Measurements from ENCODE around the gene SNX14.
A peak's percentile ranks its signal among the peaks of the same experiment; 100 is the strongest.

Gene SNX14

GRCh38 chr6:85464260-85464644, 129.4 kb downstream of the SNX14 start:
- Histone ChIP-seq H3K4me3 (ENCODE audit: low read length in 2 of 2) (no peak overlapping the region), H3K27ac (ENCODE audit: low read length) (no peak overlapping the region), H3K36me3 (ENCODE audit: control insufficient read depth in 2 of 2, insufficient read depth in 2 of 2, low read length in 2 of 2) (peaks cover 0 to 4% of the 10 kb centered on the region in 2 donors), H3K9ac (ENCODE audit: low read length in 2 of 2) (no peak overlapping the region), H3K4me1 (ENCODE audit: control insufficient read depth, insufficient read depth, low read length) (peaks cover 30% of the 10 kb centered on the region), H3K9me3 (ENCODE audit: control insufficient read depth in 2 of 2, low read length in 2 of 2) (no peaks in the 10 kb centered on the region), H3K27me3 (ENCODE audit: control insufficient read depth in 1 of 2, insufficient read depth in 2 of 2, low read length in 2 of 2) (no peaks in the 10 kb centered on the region)

- no peaks in the 10 kb centered on the region for H3K27me3 ChIP-seq (ENCODE audit: control insufficient read depth in 1 of 2, insufficient read depth in 2 of 2, low read length in 2 of 2)
- H3K9me3 ChIP-seq (ENCODE audit: control insufficient read depth in 2 of 2, low read length in 2 of 2): no peaks in the 10 kb centered on the region
- H3K4me1 ChIP-seq (ENCODE audit: control insufficient read depth, insufficient read depth, low read length): peaks cover 35% of the 10 kb centered on the region
- no peak overlapping the region for H3K27ac ChIP-seq (ENCODE audit: low read length)
- H3K9ac ChIP-seq (ENCODE audit: low read length in 2 of 2): no peak overlapping the region
- no peak overlapping the region for H3K4me3 ChIP-seq (ENCODE audit: low read length in 2 of 2)
- peaks cover 0 to 4% of the 10 kb centered on the region in 2 donors for H3K36me3 ChIP-seq (ENCODE audit: control insufficient read depth in 2 of 2, insufficient read depth in 2 of 2, low read length in 2 of 2)
Observed at GRCh38 chr6:85463621-85464259, 129.9 kb downstream of the SNX14 start.

GRCh38 chr6:85462673-85463072, 131.0 kb downstream of the SNX14 start:
- peak overlapping the region; percentile 41 for H3K27ac ChIP-seq (ENCODE audit: low read length)
- no peak overlapping the region for H3K4me3 ChIP-seq (ENCODE audit: low read length in 2 of 2)
- H3K9ac ChIP-seq (ENCODE audit: low read length in 2 of 2): no peak overlapping the region
- H3K36me3 ChIP-seq (ENCODE audit: control insufficient read depth in 2 of 2, insufficient read depth in 2 of 2, low read length in 2 of 2): no peaks in the 10 kb centered on the region
- no peaks in the 10 kb centered on the region for H3K27me3 ChIP-seq (ENCODE audit: control insufficient read depth in 1 of 2, insufficient read depth in 2 of 2, low read length in 2 of 2)
- H3K9me3 ChIP-seq (ENCODE audit: control insufficient read depth in 2 of 2, low read length in 2 of 2): no peaks in the 10 kb centered on the region
- peaks cover 40% of the 10 kb centered on the region for H3K4me1 ChIP-seq (ENCODE audit: control insufficient read depth, insufficient read depth, low read length)

DNA sequence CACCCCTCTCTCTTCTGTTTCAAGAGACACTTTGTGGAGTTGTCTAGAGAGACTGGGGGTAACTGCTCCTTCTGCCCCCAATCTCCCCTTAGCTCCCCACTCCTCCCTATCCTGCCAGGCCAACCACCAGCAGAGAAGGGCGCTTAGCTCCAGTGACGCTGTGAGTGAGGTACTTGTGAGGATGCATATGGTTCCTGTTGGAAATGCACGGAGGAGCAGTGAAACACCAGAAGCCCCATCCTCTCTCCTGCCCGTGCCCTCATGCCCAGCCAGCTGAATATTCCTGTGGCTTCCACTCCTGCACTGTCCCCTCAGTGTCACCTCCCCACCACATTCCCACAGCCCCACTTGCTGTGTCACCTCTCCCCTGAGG, 131.9 kb downstream of the SNX14 start:
- Histone ChIP-seq H3K36me3 (ENCODE audit: control insufficient read depth in 2 of 2, insufficient read depth in 2 of 2, low read length in 2 of 2) (no peaks in the 10 kb centered on the region), H3K4me1 (ENCODE audit: control insufficient read depth, insufficient read depth, low read length) (peaks cover 46% of the 10 kb centered on the region), H3K27ac (ENCODE audit: low read length) (peak overlapping the region; percentile 41), H3K27me3 (ENCODE audit: control insufficient read depth in 1 of 2, insufficient read depth in 2 of 2, low read length in 2 of 2) (no peaks in the 10 kb centered on the region), H3K9me3 (ENCODE audit: control insufficient read depth in 2 of 2, low read length in 2 of 2) (no peaks in the 10 kb centered on the region), H3K9ac (ENCODE audit: low read length in 2 of 2) (no peak overlapping the region), H3K4me3 (ENCODE audit: low read length in 2 of 2) (no peak overlapping the region)

- Histone ChIP-seq H3K27ac (ENCODE audit: low read length) (peak overlapping the region; percentile 41), H3K9me3 (ENCODE audit: control insufficient read depth in 2 of 2, low read length in 2 of 2) (no peaks in the 10 kb centered on the region), H3K36me3 (ENCODE audit: control insufficient read depth in 2 of 2, insufficient read depth in 2 of 2, low read length in 2 of 2) (no peaks in the 10 kb centered on the region), H3K4me3 (ENCODE audit: low read length in 2 of 2) (no peak overlapping the region), H3K27me3 (ENCODE audit: control insufficient read depth in 1 of 2, insufficient read depth in 2 of 2, low read length in 2 of 2) (no peaks in the 10 kb centered on the region), H3K4me1 (ENCODE audit: control insufficient read depth, insufficient read depth, low read length) (peaks cover 46% of the 10 kb centered on the region), H3K9ac (ENCODE audit: low read length in 2 of 2) (no peak overlapping the region)
Observed at GRCh38 chr6:85460921-85461797, 132.5 kb downstream of the SNX14 start.

GRCh38 chr6:85460154-85460920, 133.3 kb downstream of the SNX14 start:
- H3K27ac ChIP-seq (ENCODE audit: low read length): peak overlapping the region; percentile 18
- H3K36me3 ChIP-seq (ENCODE audit: control insufficient read depth in 2 of 2, insufficient read depth in 2 of 2, low read length in 2 of 2): no peaks in the 10 kb centered on the region
- H3K4me1 ChIP-seq (ENCODE audit: control insufficient read depth, insufficient read depth, low read length): peaks cover 46% of the 10 kb centered on the region
- peak overlapping the region in 1 of 2 donors; percentile 15 for H3K4me3 ChIP-seq (ENCODE audit: low read length in 2 of 2)
- no peak overlapping the region for H3K9ac ChIP-seq (ENCODE audit: low read length in 2 of 2)
- H3K27me3 ChIP-seq (ENCODE audit: control insufficient read depth in 1 of 2, insufficient read depth in 2 of 2, low read length in 2 of 2): no peaks in the 10 kb centered on the region
- H3K9me3 ChIP-seq (ENCODE audit: control insufficient read depth in 2 of 2, low read length in 2 of 2): no peaks in the 10 kb centered on the region

DNA sequence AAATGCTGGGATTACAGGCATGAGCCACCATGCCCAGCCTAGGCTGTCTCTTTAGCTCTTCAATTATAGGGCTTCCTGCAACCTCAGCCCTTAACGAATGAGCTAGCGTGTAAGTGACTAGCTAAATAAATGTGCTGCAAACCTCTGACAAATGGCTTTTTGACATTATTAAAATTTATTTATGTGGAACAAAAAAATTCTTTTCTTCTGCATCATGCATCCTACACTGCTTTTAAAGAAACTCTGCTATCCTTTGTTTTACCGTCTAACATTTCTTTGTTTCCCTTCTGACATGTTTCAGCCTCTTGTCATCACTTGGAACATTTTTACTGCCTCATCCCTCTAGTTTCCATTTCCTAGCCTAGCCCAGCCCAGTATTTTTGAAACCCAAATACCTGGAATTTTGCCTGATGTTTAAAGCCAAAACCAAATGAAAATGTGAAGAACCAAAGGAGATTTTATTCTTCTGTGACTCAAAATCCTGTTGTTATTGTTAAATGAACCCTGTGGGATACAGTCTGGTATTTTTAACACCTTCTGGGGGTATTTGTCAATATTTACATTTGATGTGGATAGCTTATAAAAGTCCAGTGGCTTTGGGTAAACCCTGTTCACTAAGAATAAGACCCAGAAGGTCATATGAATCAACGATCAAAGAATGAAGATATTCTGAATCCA, 134.3 kb downstream of the SNX14 start:
- H3K9me3 ChIP-seq (ENCODE audit: control insufficient read depth in 2 of 2, low read length in 2 of 2): no peaks in the 10 kb centered on the region
- H3K4me1 ChIP-seq (ENCODE audit: control insufficient read depth, insufficient read depth, low read length): peaks cover 42% of the 10 kb centered on the region
- H3K27ac ChIP-seq (ENCODE audit: low read length): peak overlapping the region; percentile 18
- no peaks in the 10 kb centered on the region for H3K27me3 ChIP-seq (ENCODE audit: control insufficient read depth in 1 of 2, insufficient read depth in 2 of 2, low read length in 2 of 2)
- no peak overlapping the region for H3K4me3 ChIP-seq (ENCODE audit: low read length in 2 of 2)
- H3K36me3 ChIP-seq (ENCODE audit: control insufficient read depth in 2 of 2, insufficient read depth in 2 of 2, low read length in 2 of 2): no peaks in the 10 kb centered on the region
- no peak overlapping the region for H3K9ac ChIP-seq (ENCODE audit: low read length in 2 of 2)

DNA sequence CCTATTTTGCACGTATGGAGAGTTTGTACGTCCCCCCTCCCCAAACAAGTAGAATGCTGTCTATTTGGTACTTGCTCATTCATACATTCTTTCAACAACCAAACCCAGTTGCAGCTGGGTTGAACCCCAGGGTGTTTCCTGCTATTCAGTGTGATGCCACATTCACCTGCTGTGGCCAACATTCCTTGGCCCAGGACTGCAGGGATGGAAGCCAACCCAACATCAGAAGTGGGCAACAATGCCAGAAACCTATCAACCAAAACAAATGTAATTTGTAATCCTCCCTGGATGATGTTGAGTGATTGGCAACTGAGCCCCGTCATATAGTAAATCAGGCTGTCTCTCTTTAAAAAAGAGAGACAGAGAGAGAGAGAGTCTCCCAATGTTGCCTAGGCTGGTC, 134.9 kb downstream of the SNX14 start:
- H3K36me3 ChIP-seq (ENCODE audit: control insufficient read depth in 2 of 2, insufficient read depth in 2 of 2, low read length in 2 of 2): no peaks in the 10 kb centered on the region
- H3K4me3 ChIP-seq (ENCODE audit: low read length in 2 of 2): no peak overlapping the region
- no peaks in the 10 kb centered on the region for H3K9me3 ChIP-seq (ENCODE audit: control insufficient read depth in 2 of 2, low read length in 2 of 2)
- H3K4me1 ChIP-seq (ENCODE audit: control insufficient read depth, insufficient read depth, low read length): peaks cover 42% of the 10 kb centered on the region
- no peak overlapping the region for H3K9ac ChIP-seq (ENCODE audit: low read length in 2 of 2)
- no peaks in the 10 kb centered on the region for H3K27me3 ChIP-seq (ENCODE audit: control insufficient read depth in 1 of 2, insufficient read depth in 2 of 2, low read length in 2 of 2)
- peak overlapping the region; percentile 12 for H3K27ac ChIP-seq (ENCODE audit: low read length)

- Histone ChIP-seq H3K27me3 (ENCODE audit: control insufficient read depth in 1 of 2, insufficient read depth in 2 of 2, low read length in 2 of 2) (no peaks in the 10 kb centered on the region), H3K27ac (ENCODE audit: low read length) (peak overlapping the region; percentile 12), H3K9me3 (ENCODE audit: control insufficient read depth in 2 of 2, low read length in 2 of 2) (no peaks in the 10 kb centered on the region), H3K9ac (ENCODE audit: low read length in 2 of 2) (no peak overlapping the region), H3K4me1 (ENCODE audit: control insufficient read depth, insufficient read depth, low read length) (peaks cover 47% of the 10 kb centered on the region), H3K4me3 (ENCODE audit: low read length in 2 of 2) (no peak overlapping the region), H3K36me3 (ENCODE audit: control insufficient read depth in 2 of 2, insufficient read depth in 2 of 2, low read length in 2 of 2) (no peaks in the 10 kb centered on the region)
Observed at GRCh38 chr6:85458184-85458583, 135.5 kb downstream of the SNX14 start.

GRCh38 chr6:85456782-85457181, 136.9 kb downstream of the SNX14 start:
- Histone ChIP-seq H3K27me3 (ENCODE audit: control insufficient read depth in 1 of 2, insufficient read depth in 2 of 2, low read length in 2 of 2) (no peaks in the 10 kb centered on the region), H3K9me3 (ENCODE audit: control insufficient read depth in 2 of 2, low read length in 2 of 2) (no peaks in the 10 kb centered on the region), H3K4me1 (ENCODE audit: control insufficient read depth, insufficient read depth, low read length) (peaks cover 47% of the 10 kb centered on the region), H3K36me3 (ENCODE audit: control insufficient read depth in 2 of 2, insufficient read depth in 2 of 2, low read length in 2 of 2) (no peaks in the 10 kb centered on the region), H3K4me3 (ENCODE audit: low read length in 2 of 2) (no peak overlapping the region), H3K9ac (ENCODE audit: low read length in 2 of 2) (no peak overlapping the region), H3K27ac (ENCODE audit: low read length) (no peak overlapping the region)

All from stomach smooth muscle (tissue), 2 donors.